HK-2 (cell line): ENCODE measurements around the gene TUBA1B.

ENCODE experiments used
- DNase-seq: peaks from one replicate; pipeline ENCODE4 v3.0.0-alpha.2; 2018; ENCODE audit not compliant: unreplicated experiment

Gene TUBA1B

GRCh38 chr12:49126852-49127763, 4.1 kb downstream of the TUBA1B start:
- peak; percentile 40 for DNase-seq

GRCh38 chr12:49121047-49121696, 10.0 kb downstream of the TUBA1B start:
- DNase-seq = peak; percentile 57

GRCh38 chr12:49111206-49111605, 20.0 kb downstream of the TUBA1B start:
- DNase-seq = no peak

DNA sequence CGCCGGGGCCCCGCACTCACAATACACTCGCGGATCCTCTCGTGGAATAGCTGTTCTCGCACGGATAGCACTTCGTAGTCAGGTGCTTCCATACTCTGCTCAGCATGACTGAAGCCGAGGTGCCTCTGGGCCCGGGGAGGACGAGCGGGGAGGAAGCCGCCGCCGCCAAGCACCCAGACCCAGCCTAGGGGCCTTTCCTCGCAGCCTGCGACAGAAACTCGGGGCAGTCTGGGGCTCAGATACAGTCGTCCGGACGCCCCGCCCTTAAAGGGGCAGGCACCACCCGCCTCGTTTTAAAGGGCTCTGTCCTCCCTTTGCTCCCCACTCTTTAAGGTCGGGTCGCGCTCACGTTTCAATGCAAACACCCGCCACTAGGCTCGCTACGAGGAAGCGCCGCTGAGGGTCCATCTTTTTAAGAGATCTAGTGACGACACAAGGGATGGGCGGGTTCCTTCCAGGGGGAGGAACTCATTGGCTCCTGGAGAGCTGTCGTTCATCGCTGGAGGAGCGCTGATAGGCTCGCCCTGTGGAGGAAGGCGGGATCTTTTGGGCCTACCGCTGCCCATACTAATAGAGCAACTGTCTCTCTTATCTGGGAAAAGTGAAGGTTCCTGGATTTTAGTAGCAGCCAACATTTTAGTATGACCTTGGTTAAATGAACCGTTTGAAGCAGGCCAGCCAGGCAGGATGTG, 20.6 kb downstream of the TUBA1B start, which contains the start of gene LMBR1L:
Gene LMBR1L, minus strand, starts transcription at position 384 of the 692 bp plus-strand sequence. Its CDS starts 292 bp downstream, at position 92.
- DNase-seq = peak; percentile 94

DNA sequence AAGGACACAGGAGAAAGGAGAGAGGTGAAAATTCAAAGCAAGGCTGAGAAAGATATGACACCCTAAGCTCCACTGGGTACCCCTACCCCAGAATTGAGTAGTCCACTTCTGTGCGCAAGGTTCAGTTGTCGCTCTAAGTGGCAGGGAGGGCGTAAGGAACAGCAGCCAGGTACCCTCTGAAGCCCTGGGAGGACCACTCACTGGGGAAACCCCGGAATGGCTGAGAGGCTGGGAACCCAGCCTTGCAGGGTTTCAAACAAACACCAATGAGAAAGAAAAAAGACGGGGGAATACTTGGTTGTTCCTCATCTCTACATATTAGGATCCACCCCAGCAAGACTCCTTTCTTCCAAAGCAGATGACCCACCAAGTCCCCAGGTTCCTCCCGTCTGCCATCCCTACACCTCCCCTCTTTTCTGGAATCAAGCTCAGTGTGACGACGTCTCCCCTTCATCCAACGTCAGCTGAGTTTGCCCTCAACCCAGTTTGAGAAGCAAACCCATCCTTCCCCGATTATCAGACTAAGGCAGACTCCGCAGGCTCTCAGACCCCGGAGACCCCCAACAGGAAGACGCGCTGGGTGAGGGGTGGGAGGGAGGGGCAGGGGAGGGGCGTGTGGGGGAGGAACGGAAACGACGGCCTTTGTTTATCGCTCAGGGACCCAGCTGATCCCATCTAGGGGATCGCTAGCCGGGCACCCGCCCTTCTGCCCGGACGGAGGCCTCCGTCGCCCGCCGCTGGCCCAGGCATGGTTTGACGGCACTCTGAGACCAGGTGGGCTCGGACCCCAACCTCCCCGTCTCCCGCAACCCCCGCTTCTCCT, 21.3 kb downstream of the TUBA1B start:
- no peak for DNase-seq

GRCh38 chr12:49108958-49109404, 22.2 kb downstream of the TUBA1B start:
- DNase-seq = no peak

DNA sequence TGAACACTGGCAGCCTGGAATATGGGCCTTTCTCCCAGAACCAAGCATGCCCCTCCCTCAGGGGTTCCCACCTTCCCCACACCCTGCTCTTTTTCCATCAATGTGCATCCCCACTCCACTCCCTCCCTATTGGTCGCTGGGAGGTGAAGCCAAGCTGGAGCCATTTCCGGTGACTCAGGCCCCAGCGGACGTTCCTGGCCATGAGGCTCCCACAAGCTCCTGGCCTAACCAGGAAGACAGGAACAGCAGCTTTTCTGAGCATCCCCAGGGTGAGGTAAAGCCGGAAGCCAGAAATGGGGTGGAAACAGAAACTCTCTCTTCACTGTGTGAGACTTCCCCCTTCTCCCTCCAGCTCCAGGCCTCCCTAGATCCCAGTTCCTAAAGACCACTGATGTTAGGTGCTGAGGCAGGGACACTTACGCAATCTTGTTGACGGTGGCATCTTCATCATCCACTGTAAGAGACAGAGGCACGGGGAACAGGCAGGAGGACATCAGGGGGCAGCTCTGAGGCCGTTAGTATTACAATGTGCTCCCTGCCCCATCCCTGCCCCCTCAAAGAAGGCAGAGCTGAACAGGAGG, 25.6 kb downstream of the TUBA1B start:
- DNase-seq = no peak

GRCh38 chr12:49104822-49105221, 26.4 kb downstream of the TUBA1B start:
- no peak for DNase-seq

- DNase-seq = no peak
Observed at GRCh38 chr12:49100380-49100779, 30.8 kb downstream of the TUBA1B start.

DNA sequence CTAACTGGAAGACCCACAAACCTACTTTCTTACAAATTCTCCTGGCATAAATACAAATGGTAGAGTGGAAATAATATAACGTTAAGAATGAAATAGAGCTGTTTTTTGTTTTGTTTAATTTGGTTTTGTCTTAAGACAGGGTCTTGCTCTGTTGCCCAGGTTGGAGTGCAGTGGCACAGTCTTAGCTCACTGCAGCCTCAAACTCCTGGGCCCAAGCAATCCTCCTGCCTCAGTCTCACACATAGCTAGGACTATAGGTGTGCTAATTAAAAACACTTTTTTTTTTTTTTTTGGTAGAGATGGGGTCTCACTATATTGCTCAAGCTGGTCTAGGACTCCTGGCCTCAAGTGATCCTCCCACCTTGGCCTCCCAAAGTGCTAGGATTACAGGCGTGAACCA, 32.5 kb downstream of the TUBA1B start:
- no peak for DNase-seq

GRCh38 chr12:49098035-49098451, 33.2 kb downstream of the TUBA1B start:
- peak; percentile 45 for DNase-seq

DNA sequence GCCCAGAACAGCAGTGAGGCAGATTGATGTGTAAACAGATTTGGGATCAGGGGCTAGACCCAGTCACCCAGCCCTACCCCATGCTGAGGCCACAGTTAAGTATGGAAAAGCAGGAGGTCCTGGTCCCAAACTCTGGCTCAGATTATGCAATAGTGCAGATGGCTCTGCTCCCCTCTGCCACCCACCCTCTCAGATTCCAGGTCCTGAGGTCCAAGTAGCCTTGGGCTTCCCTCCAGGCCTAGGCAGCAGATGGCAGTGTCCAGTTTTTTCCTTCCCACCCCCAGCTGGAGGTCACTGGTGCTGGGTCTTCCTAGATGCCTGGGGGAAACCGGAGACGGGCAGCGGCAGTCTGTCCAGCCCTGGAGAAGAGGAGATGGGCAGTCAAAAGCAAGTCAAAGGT, 33.8 kb downstream of the TUBA1B start:
- no peak for DNase-seq

- DNase-seq = no peak
Observed at GRCh38 chr12:49094975-49095365, 36.2 kb downstream of the TUBA1B start.

DNA sequence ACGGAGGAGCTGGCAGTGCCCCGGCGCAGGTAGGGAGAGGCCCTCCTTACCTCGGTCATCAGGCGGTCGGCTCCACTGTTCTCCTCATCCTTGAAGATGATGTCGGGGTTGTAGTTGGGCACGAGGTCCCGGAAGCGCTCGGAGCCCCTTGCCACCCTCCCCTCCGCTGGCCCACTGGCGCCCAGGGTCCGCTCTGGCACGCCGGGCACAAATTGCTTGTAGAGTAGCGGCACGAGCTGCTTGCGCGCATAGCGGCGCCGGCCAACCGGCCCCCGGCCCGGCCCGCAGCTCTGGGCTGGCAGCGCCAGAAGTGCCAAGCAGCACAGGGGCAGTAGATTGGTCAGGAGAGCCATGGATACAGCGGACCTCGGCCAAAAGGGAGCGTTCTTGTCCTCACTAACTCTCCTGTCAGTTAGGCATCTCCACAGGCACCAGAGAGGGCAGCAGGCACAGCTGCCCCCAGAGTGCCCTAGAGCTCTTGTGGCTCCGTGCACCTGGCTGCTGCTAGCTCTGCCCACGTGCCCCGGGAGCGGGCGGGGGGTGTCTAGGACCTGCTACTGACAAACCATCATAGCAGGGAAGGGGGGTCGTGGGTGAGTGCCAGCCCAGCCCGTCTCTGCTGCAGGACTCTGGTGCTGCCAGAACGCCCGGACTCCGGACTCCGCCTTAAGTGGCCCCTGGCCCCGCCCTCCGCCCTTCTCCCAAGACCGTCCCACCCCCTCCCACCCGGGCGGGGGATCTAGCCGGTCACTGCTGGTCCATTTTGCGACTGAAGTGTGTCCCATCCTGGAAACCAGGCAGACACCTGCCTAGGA, 36.8 kb downstream of the TUBA1B start, which contains the start of gene DHH:
Gene DHH, minus strand, starts transcription at position 642 of the 815 bp plus-strand sequence. Its CDS starts 289 bp downstream, at position 353.
- DNase-seq = no peak

- DNase-seq = no peak
Observed at GRCh38 chr12:49093792-49094159, 37.4 kb downstream of the TUBA1B start.

GRCh38 chr12:49092816-49093406, 38.3 kb downstream of the TUBA1B start:
- no peak for DNase-seq

DNA sequence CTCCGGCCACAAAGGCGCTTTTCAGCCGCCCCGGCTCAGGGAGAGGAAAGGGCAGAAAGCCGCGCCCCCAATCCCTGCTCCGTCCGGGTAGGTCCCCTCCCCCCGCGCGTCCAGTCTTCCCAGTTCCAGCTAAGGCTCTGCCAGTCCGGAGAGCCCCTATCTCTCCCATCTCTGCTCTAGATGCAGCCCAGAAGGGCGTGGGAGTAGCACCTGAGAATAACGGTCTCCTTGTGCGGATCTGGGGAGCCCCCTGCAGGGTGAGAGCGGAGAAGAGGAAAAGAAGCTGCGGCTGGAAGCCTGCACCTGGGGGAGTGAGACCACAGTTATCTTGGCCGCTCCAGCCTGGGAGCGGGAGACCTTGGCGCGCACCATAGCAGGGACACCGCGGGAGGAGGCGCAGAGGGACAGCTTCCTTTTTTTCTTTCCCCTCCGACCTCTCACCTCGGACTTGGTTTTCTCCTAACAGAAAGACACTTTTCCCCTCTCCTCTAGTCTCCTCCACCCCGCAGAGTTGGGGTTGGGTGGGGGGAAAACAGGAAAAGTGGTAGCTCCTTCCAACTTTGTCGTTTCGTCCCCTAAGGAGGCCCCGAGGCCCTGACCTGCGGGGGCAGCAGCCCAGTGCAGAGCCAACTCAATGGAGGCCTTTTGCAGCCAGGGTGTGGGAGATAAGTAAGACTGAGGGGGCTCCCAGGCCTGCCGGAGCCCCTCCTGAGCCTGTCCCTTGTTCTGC, 38.9 kb downstream of the TUBA1B start:
- peak; percentile 56 for DNase-seq

DNA sequence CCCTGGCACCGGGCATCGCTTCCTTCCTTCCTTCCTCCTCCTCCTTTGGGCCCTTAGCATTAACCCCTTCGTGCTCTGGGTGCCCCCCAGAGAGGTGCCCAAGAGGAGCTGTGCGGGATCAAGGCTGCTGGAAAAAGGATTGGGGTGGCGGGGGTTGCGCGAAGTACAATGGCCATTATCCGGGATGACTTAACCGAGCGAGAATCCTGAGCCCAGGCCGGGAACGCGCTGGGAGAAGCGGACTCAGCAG, 39.4 kb downstream of the TUBA1B start:
- DNase-seq = no peak
